ENCODE results near the gene MVB12A.

The MVB12A gene

DNA sequence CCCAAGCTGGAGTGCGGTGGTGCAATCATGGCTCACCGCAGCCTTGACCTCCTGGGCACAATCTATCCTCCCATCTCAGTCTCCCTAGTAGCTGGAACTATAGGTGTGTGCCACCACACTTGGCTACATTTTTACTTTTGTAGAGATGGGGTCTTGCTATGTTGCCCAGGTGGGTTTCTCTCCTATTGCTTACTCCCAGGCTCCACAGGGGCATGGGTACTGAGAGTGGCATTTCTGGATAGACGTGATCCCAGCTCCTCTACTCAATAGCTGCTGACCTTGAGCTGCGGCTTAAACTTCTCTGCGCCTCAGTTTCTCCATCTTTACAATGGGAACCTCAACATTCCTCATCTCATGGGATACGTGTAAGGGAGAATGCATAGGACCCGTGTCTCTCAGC, 11.6 kb downstream of the MVB12A start:
- H3K4me3 ChIP-seq (ENCODE audit: low read depth, low read length): no peak overlapping the region
- TF ChIP-seq, protein P1, sequence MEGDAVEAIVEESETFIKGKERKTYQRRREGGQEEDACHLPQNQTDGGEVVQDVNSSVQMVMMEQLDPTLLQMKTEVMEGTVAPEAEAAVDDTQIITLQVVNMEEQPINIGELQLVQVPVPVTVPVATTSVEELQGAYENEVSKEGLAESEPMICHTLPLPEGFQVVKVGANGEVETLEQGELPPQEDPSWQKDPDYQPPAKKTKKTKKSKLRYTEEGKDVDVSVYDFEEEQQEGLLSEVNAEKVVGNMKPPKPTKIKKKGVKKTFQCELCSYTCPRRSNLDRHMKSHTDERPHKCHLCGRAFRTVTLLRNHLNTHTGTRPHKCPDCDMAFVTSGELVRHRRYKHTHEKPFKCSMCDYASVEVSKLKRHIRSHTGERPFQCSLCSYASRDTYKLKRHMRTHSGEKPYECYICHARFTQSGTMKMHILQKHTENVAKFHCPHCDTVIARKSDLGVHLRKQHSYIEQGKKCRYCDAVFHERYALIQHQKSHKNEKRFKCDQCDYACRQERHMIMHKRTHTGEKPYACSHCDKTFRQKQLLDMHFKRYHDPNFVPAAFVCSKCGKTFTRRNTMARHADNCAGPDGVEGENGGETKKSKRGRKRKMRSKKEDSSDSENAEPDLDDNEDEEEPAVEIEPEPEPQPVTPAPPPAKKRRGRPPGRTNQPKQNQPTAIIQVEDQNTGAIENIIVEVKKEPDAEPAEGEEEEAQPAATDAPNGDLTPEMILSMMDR (IDR thresholded peaks at IDR 0.05; ENCODE audit: low read depth, low read length): no peak

DNA sequence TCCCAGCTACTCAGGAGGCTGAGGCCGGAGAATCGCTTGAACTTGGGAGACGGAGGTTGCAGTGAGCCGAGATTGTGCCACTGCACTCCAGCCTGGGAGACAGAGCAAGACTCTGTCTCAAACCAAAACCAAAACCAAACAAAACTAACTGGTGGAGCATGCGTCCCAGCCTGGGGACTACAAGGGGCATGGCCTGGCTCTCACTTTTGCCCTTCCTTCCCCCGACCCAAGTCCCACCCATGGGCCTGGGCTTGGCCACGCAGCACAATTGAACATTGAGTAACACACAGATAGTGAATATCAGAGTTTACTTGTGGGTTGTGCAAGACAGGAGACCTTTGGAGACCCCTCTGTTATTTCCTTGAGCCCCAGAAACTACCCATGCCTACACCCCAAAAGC, 15.4 kb downstream of the MVB12A start:
- H3K4me3 ChIP-seq (ENCODE audit: low read depth, low read length): no peak overlapping the region
- TF ChIP-seq, protein P1 (IDR thresholded peaks at IDR 0.05; ENCODE audit: low read depth, low read length): no peak

DNA sequence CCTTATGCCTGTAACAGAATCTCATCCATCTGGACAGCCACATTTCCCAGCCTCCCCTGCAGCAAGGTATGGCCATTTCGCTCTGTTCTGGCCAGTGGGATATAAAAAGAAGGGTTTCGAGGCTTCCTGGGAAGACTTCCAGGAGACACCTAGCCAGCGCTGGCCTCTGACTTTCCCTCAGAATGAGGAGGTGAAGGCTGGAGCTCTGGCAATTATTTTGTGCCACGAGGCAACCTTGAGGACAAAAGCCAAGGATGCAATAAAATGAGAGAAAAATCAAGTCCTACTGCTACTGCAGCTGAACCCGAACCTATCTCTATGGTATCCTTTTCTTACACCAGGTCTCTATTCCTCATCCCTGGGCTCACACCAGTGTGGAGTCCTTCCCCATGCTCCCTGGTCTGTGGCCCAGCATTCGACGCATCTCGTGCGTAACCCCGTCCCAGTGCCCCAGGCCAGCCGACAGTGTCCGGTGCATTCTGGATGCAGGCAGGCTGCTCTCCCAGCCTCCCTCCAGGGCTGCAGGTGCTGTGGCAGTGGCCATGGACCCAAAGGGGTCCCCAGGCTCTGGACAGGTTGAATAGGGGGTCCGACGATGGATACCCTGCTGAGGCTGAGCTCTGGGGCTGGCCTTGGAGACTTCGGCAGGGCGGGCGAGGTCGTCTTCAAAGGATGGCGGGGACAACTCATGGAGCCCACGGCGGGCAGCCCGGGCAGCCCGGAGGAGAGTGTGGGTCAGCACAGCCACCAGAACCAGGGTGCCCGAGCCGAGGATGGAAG, 16.4 kb downstream of the MVB12A start:
- no peak overlapping the region for H3K4me3 ChIP-seq (ENCODE audit: low read depth, low read length)
- TF ChIP-seq, protein P1 (IDR thresholded peaks at IDR 0.05; ENCODE audit: low read depth, low read length): no peak

DNA sequence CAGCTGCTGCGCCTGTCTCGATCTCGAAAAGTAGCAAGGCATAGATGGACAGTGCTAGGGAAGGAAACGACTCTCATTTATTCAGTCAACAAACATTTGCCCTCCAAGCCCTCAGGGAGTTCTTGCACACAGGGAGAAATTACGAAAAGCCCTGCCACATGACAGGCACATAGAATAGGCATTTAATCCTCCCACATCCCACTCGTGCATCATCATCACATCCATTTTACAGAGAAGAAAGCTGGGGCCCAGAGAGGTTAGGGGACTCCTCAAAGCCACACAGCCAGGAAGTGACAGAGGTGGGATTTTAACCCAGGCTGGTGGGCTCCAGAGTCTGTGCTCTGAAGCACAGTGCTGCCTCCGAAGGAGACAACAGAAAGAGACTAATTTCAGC, 17.0 kb downstream of the MVB12A start:
- H3K4me3 ChIP-seq (ENCODE audit: low read depth, low read length): no peak overlapping the region
- TF ChIP-seq, protein P1 (IDR thresholded peaks at IDR 0.05; ENCODE audit: low read depth, low read length): no peak

DNA sequence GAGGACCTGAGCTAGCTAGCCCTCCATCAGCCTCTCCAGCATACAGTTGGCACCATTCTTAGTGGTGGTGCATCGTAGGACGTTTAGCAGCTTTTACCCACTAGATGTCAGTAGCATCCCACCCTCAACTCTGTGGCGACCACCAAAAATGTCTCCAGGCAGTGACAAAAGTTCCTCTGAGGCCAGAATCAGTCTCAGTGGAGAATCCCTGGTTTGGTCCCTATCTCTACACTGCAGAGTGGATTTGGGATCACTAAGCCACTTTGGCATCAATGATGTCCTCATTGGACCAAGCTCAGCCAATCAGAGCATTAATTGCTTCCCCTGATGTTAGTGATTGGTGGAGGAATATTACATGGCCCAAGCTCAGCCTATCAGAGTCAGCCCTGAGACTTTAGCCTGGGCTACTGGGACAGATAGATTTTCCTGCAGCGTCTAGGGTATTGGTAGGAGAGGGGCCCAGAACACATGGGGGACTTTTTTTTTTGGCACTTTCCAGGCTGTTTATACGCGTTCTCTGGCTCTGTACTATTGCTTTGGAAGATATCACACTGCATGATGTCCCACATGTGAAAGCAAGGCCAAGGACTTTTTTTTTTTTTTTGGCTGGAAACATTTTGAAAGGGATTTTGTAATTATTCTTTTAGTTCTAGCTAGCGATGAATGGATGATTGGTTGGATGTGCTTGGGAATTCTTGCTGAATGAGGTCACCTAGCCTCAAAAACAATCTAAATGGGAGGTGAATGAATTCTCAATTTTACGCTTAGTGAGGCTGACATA, 21.6 kb downstream of the MVB12A start:
- TF ChIP-seq, protein P1 (IDR thresholded peaks at IDR 0.05; ENCODE audit: low read depth, low read length): peak; percentile 19; the same call in 1 of the 2 replicates
- no peak overlapping the region for H3K4me3 ChIP-seq (ENCODE audit: low read depth, low read length)

DNA sequence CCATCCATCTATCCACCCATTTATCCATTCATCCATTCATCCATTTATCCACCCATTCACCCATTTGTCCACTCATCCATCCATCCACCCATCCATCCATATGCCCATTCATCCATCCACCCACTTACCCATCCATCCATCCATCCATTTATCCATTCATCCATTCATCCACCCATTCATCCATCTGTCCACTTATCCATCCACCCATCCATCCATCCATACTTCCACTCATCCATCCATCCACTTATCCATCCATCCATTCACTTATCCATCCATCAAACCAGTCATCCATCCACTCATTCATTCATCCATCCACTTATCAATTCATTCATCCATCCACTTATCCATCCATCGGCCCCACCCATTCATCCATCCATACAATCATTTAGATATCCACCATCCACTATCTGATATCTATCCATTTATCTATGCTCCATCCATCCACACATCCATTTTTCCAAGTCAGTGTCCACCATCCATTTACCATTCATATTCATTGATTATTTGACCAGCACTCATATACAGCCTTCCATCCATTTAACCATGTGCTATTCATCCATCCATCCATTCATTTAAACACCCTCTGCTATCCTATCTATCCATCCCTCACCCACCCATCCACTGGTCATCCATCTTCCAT, 25.8 kb downstream of the MVB12A start:
- TF ChIP-seq, protein P1 (IDR thresholded peaks at IDR 0.05; ENCODE audit: low read depth, low read length): no peak
- H3K4me3 ChIP-seq (ENCODE audit: low read depth, low read length): no peak overlapping the region
